NCI-H460 (cell line): ENCODE measurements around the gene ABCA3. TPM values are rescaled to one million over a fixed set of nuclear protein-coding genes. Genes with fewer than 3 reads are reported as not detected.
"Not testable (repeated sequence)": the region's sequence is repeated elsewhere in the genome, so short reads cannot be mapped to it uniquely, and the experiment has no call there.

ENCODE experiments used
- DNase-seq: peaks from one replicate; pipeline ENCODE4 v3.0.0-alpha.2; 2016; ENCODE audit warnings: low read depth; ENCODE audit errors: extremely low read depth
- total RNA-seq: library from RNA; depleted of rRNA; stranded (reverse); fragments of >200 nt; shearing (Covaris generic); gene quantifications from 2 replicates; pipeline ENCODE4 v1.2.3, GENCODE V29; 2014

Gene ABCA3
- total RNA-seq, 1 experiment from 2014 or later = 12.2 TPM

DNA sequence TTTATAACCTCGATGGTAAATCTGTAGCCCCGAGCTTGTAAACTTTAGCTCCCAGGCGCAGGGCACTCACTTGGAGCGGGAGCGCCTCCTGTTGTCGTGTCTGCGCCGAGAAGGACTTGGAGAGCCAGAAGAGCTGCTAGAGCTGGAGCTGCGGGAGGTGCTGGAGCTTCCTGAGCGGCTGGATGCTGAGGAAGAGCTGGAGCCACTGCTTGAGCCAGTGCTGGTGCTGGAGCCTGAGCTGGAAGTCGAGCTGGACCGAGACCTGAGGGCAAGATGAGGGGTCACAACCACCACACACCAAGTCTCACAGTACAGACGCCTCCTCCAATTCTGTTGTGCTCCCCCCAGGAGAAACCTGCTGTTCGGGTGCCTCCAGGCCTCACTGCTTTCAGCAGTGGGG lies 77.5 kb downstream of the ABCA3 start:
- DNase-seq = not testable (repeated sequence)

- DNase-seq = no peak
Observed at GRCh38 chr16:2260250-2260649, 80.3 kb downstream of the ABCA3 start.

- not testable (repeated sequence) for DNase-seq
Observed at GRCh38 chr16:2258530-2258929, 82.0 kb downstream of the ABCA3 start.

DNA sequence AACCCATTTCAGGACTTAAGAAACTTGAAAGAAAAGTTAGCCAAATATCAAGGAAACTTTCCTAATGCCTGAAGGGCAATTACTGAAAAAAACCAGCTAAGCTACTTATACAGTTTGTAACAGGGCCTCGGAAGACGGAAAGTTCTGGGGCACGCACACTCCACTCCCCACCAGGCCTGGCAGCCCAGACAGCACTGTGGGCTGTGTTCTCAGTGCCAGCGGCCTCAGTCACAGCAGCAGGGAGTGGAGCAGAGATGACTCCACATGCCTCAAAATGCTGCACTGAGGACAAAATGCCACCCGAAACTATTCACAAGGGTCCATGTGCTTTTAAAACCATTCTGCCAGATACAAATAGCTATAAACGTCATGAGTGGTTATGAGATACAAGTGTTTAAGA lies 82.8 kb downstream of the ABCA3 start:
- no peak for DNase-seq

GRCh38 chr16:2256531-2257140 lies 83.9 kb downstream of the ABCA3 start:
- DNase-seq = no peak

DNA sequence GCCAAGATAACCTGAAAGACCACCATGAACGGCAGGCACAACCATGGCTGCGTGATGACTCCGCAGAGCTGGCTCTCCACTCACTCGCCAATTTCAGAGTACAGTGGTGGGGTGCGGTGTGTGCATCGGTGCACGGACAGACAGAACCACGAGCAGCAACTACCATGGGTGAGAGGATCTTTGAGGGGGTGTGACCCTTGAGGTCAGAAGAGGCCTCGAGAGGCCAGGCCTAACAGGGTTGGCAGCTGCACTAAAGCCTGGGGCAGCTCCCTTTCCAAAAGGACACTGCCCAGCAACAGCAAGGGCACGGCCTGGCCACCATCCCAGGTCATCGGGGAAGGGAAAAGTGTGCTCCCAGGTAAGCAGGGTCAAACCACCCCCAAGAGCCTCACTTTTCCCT lies 87.2 kb downstream of the ABCA3 start:
- no peak for DNase-seq

- DNase-seq = no peak
Observed at GRCh38 chr16:2252806-2253148, 87.8 kb downstream of the ABCA3 start.

DNA sequence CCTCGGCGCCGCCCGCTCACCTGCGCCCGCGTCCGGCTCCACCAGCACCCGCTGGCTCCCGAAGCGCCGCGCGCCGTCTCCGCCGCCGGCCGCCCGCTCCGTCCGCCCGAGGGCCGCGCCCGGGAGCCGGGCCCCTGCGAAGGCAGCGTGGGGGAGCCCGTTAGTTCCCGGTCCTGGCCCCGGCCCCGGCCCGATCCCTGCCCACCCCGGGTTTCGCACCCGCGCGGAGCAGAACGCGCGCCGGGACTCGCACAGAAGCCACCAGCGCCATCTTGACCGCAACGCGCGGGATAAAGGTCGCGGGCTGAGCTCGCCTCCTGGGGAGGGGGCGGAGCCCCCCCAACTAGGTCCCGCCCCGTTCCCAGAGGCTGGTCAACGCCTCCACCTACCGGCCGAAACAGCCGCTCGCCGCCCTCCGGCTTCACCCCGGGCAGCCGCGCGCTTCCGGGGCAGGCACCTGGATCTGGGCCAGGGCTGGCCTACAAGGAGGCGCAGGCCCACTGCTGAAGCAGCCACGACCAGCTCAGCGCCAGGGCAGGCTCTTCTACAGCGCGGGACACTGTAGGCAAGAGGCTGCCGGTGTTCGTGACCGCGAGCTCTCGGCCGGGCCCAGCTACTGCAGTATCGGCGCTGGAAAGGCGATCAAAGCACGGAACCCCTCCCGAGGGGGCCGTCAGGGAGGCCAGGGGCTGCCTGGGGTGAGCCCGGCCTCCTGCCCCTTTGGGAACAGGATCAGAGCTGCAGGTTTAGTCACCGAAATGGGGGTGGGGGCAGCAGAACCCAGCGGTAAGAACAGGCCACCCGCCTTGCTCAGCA lies 89.0 kb downstream of the ABCA3 start, which contains the start of gene ECI1:
TSS of gene ECI1 (minus strand) at position 292 of the 816 bp plus-strand sequence. CDS start at position 271, 21 bp downstream.
- DNase-seq = peak; percentile 95

- DNase-seq = no peak
Observed at GRCh38 chr16:2250652-2251295, 89.8 kb downstream of the ABCA3 start.

GRCh38 chr16:2246301-2246885 lies 94.1 kb downstream of the ABCA3 start:
- no peak for DNase-seq

DNA sequence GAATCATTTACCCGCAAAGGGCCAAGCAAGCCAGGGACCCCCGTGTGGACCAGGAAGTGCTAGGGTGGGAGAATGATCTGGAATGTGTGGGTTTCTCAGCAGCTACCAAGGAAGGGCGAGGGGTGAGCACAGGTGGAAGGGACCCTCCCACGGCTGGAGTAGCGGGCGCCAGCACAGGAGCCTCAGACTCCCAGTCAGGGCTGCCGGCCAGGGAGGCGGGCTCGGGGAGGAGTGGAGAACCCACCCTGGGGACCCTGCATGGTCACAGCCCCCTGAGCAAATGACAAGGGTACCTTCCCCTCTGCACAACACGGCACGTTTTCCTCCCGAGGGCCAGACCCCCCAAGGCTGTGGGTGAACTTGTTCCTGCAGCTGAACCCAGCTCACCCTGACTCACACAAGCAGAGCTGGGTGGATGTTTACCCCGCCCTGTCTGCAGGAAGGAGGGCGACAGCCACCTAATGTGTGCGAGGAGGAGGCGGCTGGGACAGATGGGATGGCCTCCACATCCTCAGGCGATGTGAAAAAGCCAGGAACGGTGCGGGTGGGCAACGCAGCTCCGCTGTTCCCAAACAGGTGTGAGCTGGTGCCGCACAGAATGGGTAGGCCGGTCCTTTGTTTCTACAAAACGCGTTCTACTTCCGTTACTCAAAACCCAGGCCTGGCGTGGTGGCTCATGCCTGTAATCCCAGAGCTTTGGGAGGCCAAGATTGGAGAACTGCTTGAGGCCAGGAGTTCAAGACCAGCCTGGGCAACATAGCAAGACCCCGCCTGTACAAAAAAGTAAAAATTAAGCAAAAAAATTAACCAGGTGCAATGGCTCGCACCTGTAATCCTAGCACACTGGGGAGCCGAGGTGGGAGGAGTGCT lies 95.4 kb downstream of the ABCA3 start:
- no peak for DNase-seq

DNA sequence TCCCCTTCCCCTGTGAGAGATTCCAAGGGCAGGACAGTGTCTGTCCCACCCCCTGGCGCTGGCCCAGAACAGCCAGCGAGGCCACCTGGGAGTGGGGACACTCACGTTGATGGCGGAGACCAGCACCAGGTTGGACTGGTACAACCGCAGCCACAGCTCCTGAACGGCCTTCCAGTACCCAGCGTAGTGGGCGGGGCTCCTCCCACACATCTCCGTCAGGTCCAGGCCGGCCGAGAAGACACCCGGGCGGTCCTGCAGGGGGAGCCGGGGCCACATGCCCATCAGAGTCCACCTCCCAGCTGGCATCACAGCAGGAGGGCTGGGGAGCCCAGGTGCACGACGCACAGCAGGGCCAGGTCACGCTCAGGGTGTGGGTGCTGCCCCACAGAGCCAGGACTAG lies 96.2 kb downstream of the ABCA3 start:
- no peak for DNase-seq

- no peak for DNase-seq
Observed at GRCh38 chr16:2243781-2244180, 96.7 kb downstream of the ABCA3 start.

DNA sequence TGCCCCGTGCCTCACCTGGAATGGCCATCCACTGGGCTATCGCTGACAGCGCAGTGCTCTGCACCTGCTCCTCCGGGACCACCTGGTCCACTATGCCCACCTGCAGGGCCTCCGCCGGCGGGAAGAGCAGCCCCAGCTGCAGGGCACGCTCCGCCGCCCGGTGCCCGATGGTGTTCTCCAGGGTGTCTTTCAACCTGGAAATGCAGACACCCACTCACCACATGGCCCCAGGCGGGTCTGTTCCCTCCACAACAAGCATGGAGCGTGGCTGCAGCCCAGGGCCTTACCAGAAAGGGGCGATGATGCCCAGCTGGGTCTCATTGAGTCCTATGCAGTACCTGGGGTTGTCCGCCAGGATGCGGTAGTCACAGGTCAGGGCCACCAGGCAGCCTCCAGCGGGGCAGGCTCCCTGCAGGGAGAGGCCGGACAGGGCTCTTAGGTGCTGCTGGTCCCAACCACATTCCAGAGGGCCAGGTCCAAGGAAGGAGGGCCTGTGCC lies 97.4 kb downstream of the ABCA3 start:
- no peak for DNase-seq

DNA sequence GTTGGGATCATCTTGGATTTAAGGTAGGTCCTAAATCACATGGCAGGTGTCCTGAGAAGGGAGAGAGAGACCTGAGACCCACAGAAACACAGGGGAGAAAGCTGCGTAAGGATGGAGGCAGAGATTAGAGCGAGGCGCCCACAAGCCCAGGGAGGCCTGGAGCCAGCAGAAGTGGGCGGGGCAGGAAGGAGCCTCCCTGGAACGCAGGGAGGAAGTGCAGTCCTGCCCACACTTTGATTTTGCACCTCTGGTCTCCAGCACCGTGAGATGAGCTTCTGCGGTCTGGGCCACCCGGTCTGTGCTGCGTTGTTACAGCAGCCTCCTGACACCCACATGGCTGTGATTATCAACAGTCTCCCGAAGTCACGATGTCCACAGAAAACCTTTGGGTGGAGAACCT lies 97.9 kb downstream of the ABCA3 start:
- no peak for DNase-seq

- DNase-seq = not testable (repeated sequence)
Observed at GRCh38 chr16:2240331-2240730, 100.2 kb downstream of the ABCA3 start.

GRCh38 chr16:2238838-2239675 lies 101.5 kb downstream of the ABCA3 start:
- no peak for DNase-seq

DNA sequence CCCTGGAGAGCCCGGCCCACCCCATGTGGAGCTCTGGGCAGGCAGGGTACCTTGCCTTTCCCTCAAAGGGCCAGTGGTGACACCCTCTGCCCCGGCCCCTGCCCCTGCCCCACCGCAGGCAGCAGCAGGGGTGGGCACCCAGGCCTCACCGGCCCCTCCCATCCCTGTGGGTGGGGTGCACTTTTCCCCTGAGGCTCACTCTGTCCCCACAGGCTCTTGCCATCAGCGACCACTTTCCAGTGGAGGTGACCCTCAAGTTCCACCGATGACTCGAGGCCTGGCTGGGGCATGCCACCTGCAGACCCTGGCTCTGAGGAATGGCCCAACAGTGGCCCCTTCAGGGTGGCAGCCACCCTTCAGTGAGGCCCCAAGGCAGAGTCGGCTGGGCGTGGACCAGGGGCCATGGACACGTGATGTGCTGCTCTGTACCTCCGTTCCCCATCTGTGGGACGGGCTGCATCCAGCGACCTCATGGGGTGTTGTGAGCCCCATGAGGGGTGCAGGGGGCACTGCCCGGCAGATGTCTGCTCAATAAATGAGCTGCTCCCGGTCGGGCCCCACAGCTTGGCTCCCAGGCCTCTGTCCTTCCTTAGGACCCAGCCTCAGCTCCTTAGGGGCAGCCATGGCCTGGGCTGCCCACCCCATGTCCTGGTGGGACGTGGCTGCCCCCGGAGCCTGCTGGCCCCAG lies 102.2 kb downstream of the ABCA3 start:
- no peak for DNase-seq
